Measurements from ENCODE around the gene DNMBP.

Gene DNMBP

DNA sequence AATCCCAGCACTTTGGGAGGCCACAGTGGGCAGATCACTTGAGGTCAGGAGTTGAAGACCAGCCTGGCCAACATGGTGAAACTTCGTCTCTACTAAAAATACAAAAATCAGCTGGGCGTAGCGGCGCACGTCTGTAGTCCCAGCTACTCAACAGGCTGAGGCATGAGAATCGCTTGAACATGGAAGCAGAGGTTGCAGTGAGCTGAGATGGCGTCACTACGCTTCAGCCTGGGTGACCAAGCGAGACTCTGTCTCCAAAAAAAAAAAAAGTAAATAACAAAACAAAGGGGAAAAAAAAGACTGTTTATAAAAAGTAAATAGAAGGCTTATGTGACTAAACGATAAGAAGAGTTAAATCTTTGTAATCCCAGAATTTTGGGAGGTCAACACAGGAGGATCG, 15.0 kb upstream of the DNMBP start:
- no peak overlapping the region for H3K27ac ChIP-seq
- TF ChIP-seq ZFX (IDR thresholded peaks at IDR 0.05) (no peak), CTCF (conservative IDR thresholded peaks at IDR 0.05) (no peak)

DNA sequence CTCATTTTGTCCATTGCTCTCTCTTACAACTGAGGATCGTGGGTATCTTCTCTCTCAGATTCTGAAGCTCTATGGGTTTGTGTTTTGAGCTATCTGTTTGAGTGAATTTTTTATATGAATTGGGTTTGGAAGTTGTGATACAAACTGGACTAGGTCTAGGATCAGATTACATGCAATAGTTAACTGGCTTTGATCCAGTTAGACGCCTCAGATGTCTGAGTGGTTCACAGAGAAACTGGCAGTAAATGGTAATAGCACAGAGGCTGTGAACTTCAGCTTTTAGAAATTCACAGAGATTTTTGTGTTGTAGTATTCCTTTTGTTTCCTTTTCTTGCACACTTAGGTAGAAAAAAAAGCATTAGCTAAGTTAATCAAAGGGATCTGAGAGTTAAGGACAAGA, 12.7 kb upstream of the DNMBP start:
- no peak for TF ChIP-seq CTCF (conservative IDR thresholded peaks at IDR 0.05)
- TF ChIP-seq ZFX (IDR thresholded peaks at IDR 0.05) = no peak
- H3K27ac ChIP-seq = no peak overlapping the region

- H3K27ac ChIP-seq = no peak overlapping the region
Measured at GRCh38 chr10:100021322-100021721, 11.6 kb upstream of the DNMBP start.

DNA sequence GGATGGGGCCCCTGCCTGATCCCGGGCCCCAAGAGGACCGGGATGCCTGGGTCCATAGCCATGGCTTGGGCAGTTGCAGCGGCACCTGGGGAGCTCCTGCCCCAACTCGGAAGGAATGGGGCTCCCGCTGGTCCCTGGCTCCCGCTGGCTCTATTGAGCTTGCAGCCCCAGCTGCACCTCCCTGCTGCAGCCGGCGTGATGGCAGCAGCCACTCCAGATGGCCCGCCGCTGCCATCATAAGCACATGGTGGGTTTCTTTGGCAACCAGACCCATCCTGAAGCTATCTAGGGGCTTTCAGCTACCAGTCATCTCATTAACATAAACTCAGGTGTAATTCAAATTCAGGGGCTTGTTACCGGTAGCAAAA, 11.1 kb upstream of the DNMBP start:
- TF ChIP-seq CTCF (conservative IDR thresholded peaks at IDR 0.05) (no peak), ZFX (IDR thresholded peaks at IDR 0.05) (no peak)
- no peak overlapping the region for H3K27ac ChIP-seq

More at GRCh38 chr10:100021322-100021721, 11.6 kb upstream of the DNMBP start:
- no peak for TF ChIP-seq CTCF (conservative IDR thresholded peaks at IDR 0.05)
- no peak for TF ChIP-seq ZFX (IDR thresholded peaks at IDR 0.05)

GRCh38 chr10:100020142-100020885, 10.6 kb upstream of the DNMBP start:
- H3K27ac ChIP-seq = no peak overlapping the region
- TF ChIP-seq ZFX (IDR thresholded peaks at IDR 0.05) (no peak), CTCF (conservative IDR thresholded peaks at IDR 0.05) (no peak)

- no peak overlapping the region for H3K27ac ChIP-seq
- TF ChIP-seq CTCF (conservative IDR thresholded peaks at IDR 0.05) = no peak
- no peak for TF ChIP-seq ZFX (IDR thresholded peaks at IDR 0.05)
Measured at GRCh38 chr10:100019787-100020141, 10.0 kb upstream of the DNMBP start.

DNA sequence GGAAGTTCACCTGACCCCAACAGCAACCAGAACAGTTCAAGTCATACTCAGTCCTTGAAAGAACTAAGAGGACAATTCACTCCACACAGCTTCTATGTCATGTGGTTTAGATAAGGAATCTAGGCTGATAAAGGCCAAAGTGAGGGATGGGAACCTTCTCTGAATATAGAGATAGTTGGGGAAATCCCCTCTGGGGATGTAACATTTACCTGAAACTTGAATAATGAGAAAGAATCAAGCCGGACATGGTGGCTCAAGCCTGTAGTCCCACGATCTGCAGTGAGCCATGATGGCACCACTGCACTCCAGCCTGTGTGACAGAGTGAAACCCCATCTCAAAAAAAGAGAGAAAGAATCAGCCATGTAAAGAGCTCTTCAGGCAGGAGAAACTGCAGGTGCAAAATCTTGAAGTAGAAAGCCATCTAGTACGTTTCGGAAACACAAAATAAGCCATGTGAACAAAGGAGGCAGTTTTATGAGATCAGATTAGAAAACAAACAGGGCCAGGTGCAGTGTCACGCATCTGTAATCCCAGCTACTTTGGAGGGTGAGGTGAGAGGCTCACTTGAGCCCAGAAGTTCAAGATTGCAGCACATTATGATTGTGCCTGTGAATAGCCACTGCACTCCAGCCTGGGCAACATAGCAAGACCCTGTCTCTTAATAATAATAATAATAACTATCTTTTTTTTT, 4.5 kb upstream of the DNMBP start:
- H3K27ac ChIP-seq = no peak overlapping the region
- TF ChIP-seq ZFX (IDR thresholded peaks at IDR 0.05) (no peak), CTCF (conservative IDR thresholded peaks at IDR 0.05) (no peak)
